Testis (tissue), 3 donors: ENCODE measurements around the gene SDK2. TPM values are rescaled to one million over a fixed set of nuclear protein-coding genes. Genes with fewer than 3 reads are reported as not detected.

Experiments used
- DNase-seq: peaks from one replicate; pipeline ENCODE4 v3.0.0-alpha.2; 2019
- H3K27ac ChIP-seq, 2 donors: fragments of 200-600 bp; sonication (generic); one replicate each; pipeline ENCODE4 v1.5.1; 2019
- H3K27me3 ChIP-seq: fragments of 200-600 bp; sonication (generic); one replicate; pipeline ENCODE4 v1.5.1; 2019
- H3K36me3 ChIP-seq: fragments of 200-600 bp; sonication (generic); one replicate; pipeline ENCODE4 v1.5.1; 2017; ENCODE audit warnings: low read depth; ENCODE audit errors: missing control alignments
- H3K4me1 ChIP-seq: fragments of 200-600 bp; sonication (generic); one replicate; pipeline ENCODE4 v1.5.1; 2019
- H3K4me3 ChIP-seq, 2 donors: fragments of 200-600 bp; sonication (generic); one replicate each; pipeline ENCODE4 v1.5.1; 2017 to 2019
- H3K9me3 ChIP-seq: fragments of 200-600 bp; sonication (generic); one replicate; pipeline ENCODE4 v1.5.1; 2017
- CTCF ChIP-seq, 3 experiments: fragments of 450-650 bp in 2 of 3; fragments of 200-600 bp in 1 of 3; sonication (generic) in 1 of 3; IDR thresholded peaks; one replicate each; pipeline ENCODE4 v1.5.1; 2016 to 2019; ENCODE audit warnings: antibody characterized with exemption in 3 of 3, mild to moderate bottlenecking in 2 of 3, moderate library complexity in 1 of 3
- POLR2A ChIP-seq: fragments of 450-650 bp; IDR thresholded peaks from one replicate; pipeline ENCODE4 v1.6.1; 2017; ENCODE audit warnings: antibody characterized with exemption, mild to moderate bottlenecking, moderate library complexity
- WGBS, 2 donors: methylation state at CpG; one replicate each; pipeline ENCODE4 v1.1.5; 2018; 5-methylcytosine and 5-hydroxymethylcytosine counted together
- intact Hi-C: fragments of 100-400 bp; cut with DNase I; formaldehyde crosslinking; loops from one replicate; pipeline ENCODE4 v1.15.1; 2023; ENCODE audit warnings: low total_unique reads
- polyA plus RNA-seq: library from polyadenylated mRNA; stranded (reverse); fragments of 350-450 nt; fragmentation: Illumina TruSeq; extraction: RNeasy Lipid Tissue Mini Kit (QIAGEN cat#74804); gene quantifications from one replicate; pipeline ENCODE4 v1.2.3, GENCODE V29; 2014; ENCODE audit warnings: low read depth, low replicate concordance; ENCODE audit not compliant: insufficient read depth
- total RNA-seq, 2 donors: library from RNA; depleted of rRNA; stranded (reverse); fragments of >200 nt; gene quantifications; one replicate each; pipeline ENCODE4 v1.2.3, GENCODE V29; 2016

The SDK2 gene
- total and polyA plus RNA-seq, 3 donors from 2014 or later = 36.9 to 63.4 (median 55.4) TPM

- Histone ChIP-seq H3K9me3 (no peaks in the 10 kb centered on the region), H3K27ac (no peak overlapping the region), H3K36me3 (no peaks in the 10 kb centered on the region), H3K27me3 (no peaks in the 10 kb centered on the region), H3K4me1 (no peaks in the 10 kb centered on the region), H3K4me3 (no peak overlapping the region)
- 92% methylated on average over 5 of the region's 5 CpGs for WGBS, 2 donors
- DNase-seq = no peak
- TF ChIP-seq CTCF (IDR thresholded peaks at IDR 0.05) (no peak), POLR2A (no peak)
- intact Hi-C loops = no loop called here
These were observed 113.1 kb downstream of the SDK2 start for GRCh38 chr17:73531158-73531557.

- 81 to 94% methylated on average over 7 of the region's 7 CpGs for WGBS, 2 donors
- no peaks in the 10 kb centered on the region for H3K27me3 ChIP-seq
- no peaks in the 10 kb centered on the region for H3K4me1 ChIP-seq
- TF ChIP-seq CTCF (IDR thresholded peaks at IDR 0.05) (no peak), POLR2A (no peak)
- H3K4me3 ChIP-seq = no peak overlapping the region
- H3K27ac ChIP-seq = no peak overlapping the region
- no peaks in the 10 kb centered on the region for H3K9me3 ChIP-seq
- no peaks in the 10 kb centered on the region for H3K36me3 ChIP-seq
- intact Hi-C loops = no loop called here
- DNase-seq = no peak
These were observed 115.6 kb downstream of the SDK2 start for GRCh38 chr17:73528679-73529078.

GRCh38 chr17:73526952-73527351 is 117.3 kb downstream of the SDK2 start:
- no peak overlapping the region for H3K4me3 ChIP-seq
- H3K9me3 ChIP-seq = no peaks in the 10 kb centered on the region
- WGBS, 2 donors = 91 to 94% methylated on average over 7 of the region's 7 CpGs
- H3K4me1 ChIP-seq = no peaks in the 10 kb centered on the region
- no peak for DNase-seq
- intact Hi-C loops = no loop called here
- TF ChIP-seq CTCF (IDR thresholded peaks at IDR 0.05) (no peak), POLR2A (no peak)
- H3K36me3 ChIP-seq = no peaks in the 10 kb centered on the region
- no peak overlapping the region for H3K27ac ChIP-seq
- no peaks in the 10 kb centered on the region for H3K27me3 ChIP-seq

GRCh38 chr17:73524941-73525679 is 119.1 kb downstream of the SDK2 start:
- no peak for TF ChIP-seq POLR2A
- no peak for TF ChIP-seq CTCF (IDR thresholded peaks at IDR 0.05)
- Histone ChIP-seq H3K27me3 (no peaks in the 10 kb centered on the region), H3K9me3 (no peaks in the 10 kb centered on the region), H3K36me3 (no peaks in the 10 kb centered on the region), H3K4me3 (no peak overlapping the region), H3K4me1 (no peaks in the 10 kb centered on the region), H3K27ac (no peak overlapping the region)
- intact Hi-C loops = no loop called here
- no peak for DNase-seq
- 73 to 85% methylated on average over 13 to 15 of the region's 15 CpGs for WGBS, 2 donors

GRCh38 chr17:73522696-73523095 is 121.5 kb downstream of the SDK2 start:
- TF ChIP-seq CTCF (IDR thresholded peaks at IDR 0.05) (no peak), POLR2A (no peak)
- Histone ChIP-seq H3K9me3 (no peaks in the 10 kb centered on the region), H3K27ac (no peak overlapping the region), H3K4me1 (no peaks in the 10 kb centered on the region), H3K36me3 (no peaks in the 10 kb centered on the region), H3K27me3 (no peaks in the 10 kb centered on the region), H3K4me3 (no peak overlapping the region)
- intact Hi-C loops = no loop called here
- 82 to 88% methylated on average over 4 to 5 of the region's 5 CpGs for WGBS, 2 donors
- no peak for DNase-seq
